Measurements from ENCODE around the gene AMACR. TPM values are rescaled to one million over a fixed set of nuclear protein-coding genes. Genes with fewer than 3 reads are reported as not detected.

The AMACR gene
- total and polyA plus RNA-seq, 2 of the 8 experiments (the other 6 are each of a cell fraction or from before 2014, with no cell fraction given) = 9.1 to 12.6 TPM

DNA sequence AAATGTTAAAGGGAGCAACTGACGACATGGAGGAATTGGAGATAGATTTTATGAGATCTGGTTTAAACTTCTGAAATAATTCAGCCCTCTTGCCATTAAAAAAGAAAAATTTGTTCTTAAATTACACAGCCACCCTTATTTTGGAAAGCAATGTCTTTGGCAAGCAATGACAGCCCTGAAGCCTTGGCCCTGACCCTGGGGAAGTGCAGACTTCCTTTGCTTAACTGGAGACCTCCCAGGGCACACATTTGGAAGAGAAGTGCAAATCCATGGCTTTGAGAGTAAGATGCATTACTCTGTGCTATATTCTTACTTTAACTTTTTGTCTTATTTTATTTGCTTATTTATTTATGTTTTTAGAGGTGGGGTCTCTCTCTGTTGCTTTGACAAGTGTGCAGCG, 49.7 kb downstream of the AMACR start:
- CTCF ChIA-PET (ENCODE audit: partially characterized antibody) = interaction anchor here (0.6 to 6.4 kb wide), 3 partner anchors 11 to 38 kb away, joined by 3 to 46 read pairs (median 3); no protein-coding TSS in a partner anchor
- no peaks in the 10 kb centered on the region for H3K79me2 ChIP-seq (ENCODE audit: control insufficient read depth in 1 of 2, insufficient read depth in 2 of 2, low read length in 2 of 2)
- TF ChIP-seq EZH2 (IDR thresholded peaks at IDR 0.05; ENCODE audit: low read depth, low read length, severe bottlenecking) (no peak), TAF7 (optimal IDR thresholded peaks at IDR 0.05; ENCODE audit: borderline replicate concordance, low read depth, low read length) (no peak), CHD1 (IDR thresholded peaks at IDR 0.05; ENCODE audit: low read depth, low read length) (no peak), SAP30 (IDR thresholded peaks at IDR 0.05; ENCODE audit: insufficient read depth, insufficient replicate concordance, low read length) (no peak), RXRA (IDR thresholded peaks at IDR 0.05; ENCODE audit: insufficient read depth, low read depth, low read length) (no peak), BCL11A (IDR thresholded peaks at IDR 0.05; ENCODE audit: low read depth in 2 of 2, low read length in 2 of 2) (no peak), CBX5 (IDR thresholded peaks at IDR 0.05; ENCODE audit: low read depth, low read length) (no peak), BRCA1 (IDR thresholded peaks at IDR 0.05; ENCODE audit: low read depth, low read length) (no peak), PHF8 (conservative IDR thresholded peaks at IDR 0.05; ENCODE audit: low read depth, low read length) (no peak), POLR2A (IDR thresholded peaks at IDR 0.05; ENCODE audit: control extremely low read depth in 1 of 2, low read depth in 2 of 2, low read length in 2 of 2) (no peak), KDM1A (IDR thresholded peaks at IDR 0.05; ENCODE audit: borderline replicate concordance, low read length) (no peak), EGR1 (IDR thresholded peaks at IDR 0.05; ENCODE audit: borderline replicate concordance, low read depth, low read length) (no peak), SIX5 (IDR thresholded peaks at IDR 0.05; ENCODE audit: low read depth, low read length) (no peak)
- TF ChIP-seq, protein P1, sequence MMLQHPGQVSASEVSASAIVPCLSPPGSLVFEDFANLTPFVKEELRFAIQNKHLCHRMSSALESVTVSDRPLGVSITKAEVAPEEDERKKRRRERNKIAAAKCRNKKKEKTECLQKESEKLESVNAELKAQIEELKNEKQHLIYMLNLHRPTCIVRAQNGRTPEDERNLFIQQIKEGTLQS (IDR thresholded peaks at IDR 0.05; ENCODE audit: insufficient read depth, low read depth, low read length) = no peak

More for the DNA sequence above, 49.7 kb downstream of the AMACR start:
- Histone ChIP-seq H2BK20ac (ENCODE audit: low read length) (no peak overlapping the region), H4K5ac (ENCODE audit: insufficient read length, low read depth, low read length) (no peak overlapping the region), H2BK5ac (ENCODE audit: low read depth, low read length) (no peak overlapping the region), H3K36me3 (ENCODE audit: control insufficient read depth in 2 of 4, insufficient read depth in 4 of 4, low read length in 3 of 4) (peaks cover 0 to 4% (median 0%) of the 10 kb centered on the region in 4 experiments; a peak in 1 of 8 replicates), H3K79me1 (ENCODE audit: low read depth, low read length) (no peaks in the 10 kb centered on the region), H3K9ac (replicated peaks in 1 of 4; ENCODE audit: extremely low read depth in 1 of 4, low read depth in 3 of 4, low read length in 3 of 4) (no peak overlapping the region), H2BK12ac (ENCODE audit: low read depth, low read length) (no peak overlapping the region), H4K91ac (replicated peaks; ENCODE audit: insufficient read length, low read length) (no peak overlapping the region), H3K23me2 (ENCODE audit: low read depth, low read length) (no peaks in the 10 kb centered on the region; the same call in 1 of the 2 replicates), H3K27me3 (replicated peaks in 1 of 4; ENCODE audit: control insufficient read depth in 3 of 4, extremely low read depth in 1 of 4, insufficient read depth in 3 of 4, low read length in 3 of 4) (0 out of 7 replicates have a peak, but pooled peaks cover 0 to 2% (median 0%) of the 10 kb centered on the region in 4 experiments), H3K23ac (ENCODE audit: insufficient read length) (no peak overlapping the region), H4K20me1 (replicated peaks in 1 of 2; ENCODE audit: control insufficient read depth in 1 of 2, insufficient read depth in 2 of 2, low read length in 2 of 2) (no peaks in the 10 kb centered on the region), H3K27ac (ENCODE audit: low read depth, low read length) (no peak overlapping the region), H3K18ac (ENCODE audit: extremely low read depth, low read length) (no peak overlapping the region), H3K14ac (ENCODE audit: insufficient read length) (no peak overlapping the region), H3K4ac (replicated peaks; ENCODE audit: insufficient read length, low read depth, low read length) (no peak overlapping the region), H3K4me3 (ENCODE audit: extremely low read depth in 1 of 4, insufficient read depth in 2 of 4, low read depth in 3 of 4, low read length in 4 of 4) (no peak overlapping the region), H3K4me2 (ENCODE audit: insufficient read depth in 1 of 2, low read depth in 2 of 2, low read length in 2 of 2) (peak overlapping the region in 1 of 2 experiments; percentile 15; a peak in 3 of 4 replicates), H3K4me1 (replicated peaks in 1 of 4; ENCODE audit: control insufficient read depth in 3 of 4, insufficient read depth in 4 of 4, low read length in 3 of 4) (peaks cover 0 to 10% (median 2%) of the 10 kb centered on the region in 4 experiments; a peak in 2 of 7 replicates), H2AK5ac (ENCODE audit: low read depth, low read length) (no peak overlapping the region), H3K56ac (replicated peaks; ENCODE audit: insufficient read length, low read depth, low read length) (no peak overlapping the region), H2BK120ac (replicated peaks; ENCODE audit: low read depth, low read length) (no peak overlapping the region), H4K8ac (ENCODE audit: extremely low read depth, insufficient read depth, low read length) (no peak overlapping the region), H3K9me3 (ENCODE audit: insufficient read depth in 2 of 2, low read depth in 1 of 2, low read length in 1 of 2) (peaks cover 9% of the 10 kb centered on the region in 2 experiments; a peak in 2 of 4 replicates), H2AFZ (ENCODE audit: low read length) (peak overlapping the region; percentile 43; the same call in 1 of the 2 replicates), H2BK15ac (ENCODE audit: low read length) (no peak overlapping the region)
- 47% methylated on average over 2 of the region's 2 CpGs; no CpG with 5 or more reads in 1 of the 2 experiments for WGBS, 2 experiments (ENCODE audit: extremely low coverage in 1 of 2, insufficient coverage in 1 of 2, insufficient read length in 1 of 2, insufficient replicate concordance in 2 of 2, low coverage in 1 of 2, low lambda C conversion rate in 2 of 2, missing lambda C conversion rate in 1 of 2)
- POLR2A ChIA-PET (ENCODE audit: partially characterized antibody) = no interaction called here
- DNase-seq (ENCODE audit: low read depth in 1 of 2, low spot score in 2 of 2) (no peak), FAIRE-seq (peak; percentile 39)

Measured in H1 (cell line).